Measurements from ENCODE around the gene PRPF18.

- TF ChIP-seq CTCF (IDR thresholded peaks at IDR 0.05) (no peak), POLR2A (IDR thresholded peaks at IDR 0.05) (no peak), POLR2AphosphoS5 (IDR thresholded peaks at IDR 0.05) (no peak), EP300 (IDR thresholded peaks at IDR 0.05) (no peak)
Observed at GRCh38 chr10:13608246-13608853, 21.6 kb downstream of the PRPF18 start.

All from stomach (tissue), 4 donors.